B cell (primary cell): Measurements from ENCODE around the gene ARID3C. TPM values are rescaled to one million over a fixed set of nuclear protein-coding genes. Genes with fewer than 3 reads are reported as not detected.
A peak's percentile ranks its signal among the peaks of the same experiment; 100 is the strongest.

Experiments used
- ATAC-seq: fragments of 200-7000 bp; cut with Tn5 transposase; one replicate; pipeline ENCODE4 v1.10.0; 2021; ENCODE audit warnings: low read depth, mild to moderate bottlenecking, moderate number of reproducible peaks, moderate library complexity
- CTCF ChIA-PET: fragments of 350-600 bp; sonication (Branson Sonifier 250); formaldehyde crosslinking; loops from one replicate; lab custom pipeline; 2021; ENCODE audit warnings: antibody characterized with exemption, inconsistent platforms; lab: Charles Lee
- POLR2A ChIA-PET: fragments of 350-600 bp; sonication (Branson Sonifier 250); formaldehyde crosslinking; loops from one replicate; lab custom pipeline; 2021; ENCODE audit warnings: antibody characterized with exemption; lab: Charles Lee
- DNase-seq: peaks from one replicate; pipeline ENCODE4 v3.0.0; 2013
- H2AFZ ChIP-seq: 2 replicates; pipeline ENCODE4 v1.6.1; 2012; ENCODE audit warnings: mild to moderate bottlenecking, low read depth, low read length; ENCODE audit not compliant: insufficient read depth, poor library complexity, severe bottlenecking
- H3K27ac ChIP-seq, 2 donors: 1 replicate in 1 of 2; 2 replicates in 1 of 2; pipeline ENCODE4 v1.5.1; 2012 to 2013; ENCODE audit warnings: low read length in 2 of 2, mild to moderate bottlenecking in 2 of 2, moderate library complexity in 1 of 2
- H3K27me3 ChIP-seq, 4 experiments: fragments of 200-600 bp in 1 of 4; sonication (generic) in 1 of 4; replicated peaks in 1 of 4; 1 replicate in 2 of 4; 2 replicates in 2 of 4; pipeline versions ENCODE4 v1.6.1 to v1.7.0; 2013 to 2016; ENCODE audit warnings: low read length in 3 of 4, mild to moderate bottlenecking in 2 of 4, mixed read lengths in 1 of 4, moderate library complexity in 1 of 4; ENCODE audit not compliant: insufficient read depth in 4 of 4, control insufficient read depth in 3 of 4; ENCODE audit errors: control extremely low read depth in 1 of 4
- H3K36me3 ChIP-seq, 2 experiments: replicated peaks in 1 of 2; 1 replicate in 1 of 2; 2 replicates in 1 of 2; pipeline versions ENCODE4 v1.6.1 to v1.7.1; 2013; ENCODE audit warnings: low read length in 1 of 2; ENCODE audit not compliant: insufficient read depth in 2 of 2, control insufficient read depth in 1 of 2; ENCODE audit errors: control extremely low read depth in 1 of 2, extremely low read depth in 1 of 2
- H3K4me1 ChIP-seq, 2 donors: fragments of 200-600 bp in 1 of 2; sonication (generic) in 1 of 2; 1 replicate in 1 of 2; 2 replicates in 1 of 2; pipeline versions ENCODE4 v1.5.1 to v1.6.1; 2013 to 2017; ENCODE audit warnings: low read length in 2 of 2; ENCODE audit not compliant: control insufficient read depth in 2 of 2, insufficient read depth in 2 of 2
- H3K4me2 ChIP-seq: replicated peaks from 2 replicates; pipeline ENCODE3; 2012; ENCODE audit warnings: mild to moderate bottlenecking, low read depth, low read length; ENCODE audit not compliant: poor library complexity, severe bottlenecking
- H3K4me3 ChIP-seq, 5 experiments: fragments of 200-600 bp in 1 of 5; sonication (generic) in 1 of 5; 1 replicate in 3 of 5; 2 replicates in 2 of 5; pipeline versions ENCODE4 v1.5.1 to v1.7.0; 2011 to 2016; ENCODE audit warnings: low read length in 4 of 5, mild to moderate bottlenecking in 4 of 5, low read depth in 2 of 5, control low read depth in 1 of 5, moderate library complexity in 1 of 5; ENCODE audit not compliant: insufficient read depth in 1 of 5; ENCODE audit errors: control extremely low read depth in 1 of 5, extremely low read depth in 1 of 5
- H3K79me2 ChIP-seq: fragments of 200-600 bp; sonication (generic); one replicate; pipeline ENCODE4 v1.6.0; 2016; ENCODE audit warnings: low read length; ENCODE audit not compliant: control insufficient read depth, insufficient read depth
- H3K9ac ChIP-seq: fragments of 200-600 bp; sonication (generic); 2 replicates; pipeline ENCODE4 v1.6.1; 2017; ENCODE audit warnings: mild to moderate bottlenecking, low read length, moderate library complexity
- H3K9me3 ChIP-seq, 3 donors: one replicate each; pipeline versions ENCODE4 v1.6.1 to v1.7.1; 2013; ENCODE audit warnings: low read length in 2 of 3; ENCODE audit not compliant: control insufficient read depth in 2 of 3, insufficient read depth in 1 of 3; ENCODE audit errors: control extremely low read depth in 1 of 3
- H4K20me1 ChIP-seq: 2 replicates; pipeline ENCODE4 v1.6.0; 2012; ENCODE audit warnings: mild to moderate bottlenecking, low read length; ENCODE audit not compliant: insufficient read depth, control insufficient read depth, poor library complexity, severe bottlenecking
- H3K27ac Mint-ChIP-seq: one replicate; pipeline ENCODE4 v1.8.0; 2021; ENCODE audit warnings: mixed read lengths
- H3K27me3 Mint-ChIP-seq: one replicate; pipeline ENCODE4 v1.8.0; 2021; ENCODE audit warnings: mixed read lengths
- H3K4me1 Mint-ChIP-seq: one replicate; pipeline ENCODE4 v1.8.0; 2021; ENCODE audit warnings: mixed read lengths
- H3K4me3 Mint-ChIP-seq: one replicate; pipeline ENCODE4 v1.8.0; 2021; ENCODE audit warnings: mixed read lengths
- H3K9me3 Mint-ChIP-seq: one replicate; pipeline ENCODE4 v1.8.0; 2022; ENCODE audit warnings: mixed read lengths; ENCODE audit not compliant: insufficient read depth
- EZH2 ChIP-seq: IDR thresholded peaks from 2 replicates; pipeline ENCODE4 v1.6.1; 2012; ENCODE audit warnings: borderline replicate concordance, low read depth, mild to moderate bottlenecking, moderate library complexity, low read length; ENCODE audit not compliant: insufficient read depth, poor library complexity, severe bottlenecking
- WGBS: methylation state at CpG from one replicate; pipeline ENCODE4 v1.1.5; 2013; ENCODE audit warnings: missing lambda C conversion rate; ENCODE audit not compliant: insufficient coverage; 5-methylcytosine and 5-hydroxymethylcytosine counted together
- intact Hi-C: fragments of 100-400 bp; cut with micrococcal nuclease; formaldehyde crosslinking; loops from one replicate; pipeline ENCODE4 v1.10.0; 2022
- polyA plus RNA-seq: library from polyadenylated mRNA; depleted of rRNA; stranded (reverse); fragments of >200 nt; gene quantifications from 2 replicates; pipeline ENCODE4 v1.2.3, GENCODE V29; 2012
- total RNA-seq, 2 donors: library from RNA; stranded (reverse); fragments of 120-200 nt in 1 of 2; gene quantifications; 1 replicate in 1 of 2; 2 replicates in 1 of 2; pipeline versions ENCODE4 v1.2.3 to v1.2.4, GENCODE V29; 2013 to 2022
- TF ChIP-seq, protein P1 (sequence below): fragments of 200-600 bp; IDR thresholded peaks from one replicate; pipeline ENCODE4 v1.8.0; 2022; ENCODE audit warnings: antibody characterized with exemption, mild to moderate bottlenecking

ARID3C gene
- total and polyA plus RNA-seq, 2 donors (not counting 1 experiment from before 2014, with no cell fraction given) = not detected

DNA sequence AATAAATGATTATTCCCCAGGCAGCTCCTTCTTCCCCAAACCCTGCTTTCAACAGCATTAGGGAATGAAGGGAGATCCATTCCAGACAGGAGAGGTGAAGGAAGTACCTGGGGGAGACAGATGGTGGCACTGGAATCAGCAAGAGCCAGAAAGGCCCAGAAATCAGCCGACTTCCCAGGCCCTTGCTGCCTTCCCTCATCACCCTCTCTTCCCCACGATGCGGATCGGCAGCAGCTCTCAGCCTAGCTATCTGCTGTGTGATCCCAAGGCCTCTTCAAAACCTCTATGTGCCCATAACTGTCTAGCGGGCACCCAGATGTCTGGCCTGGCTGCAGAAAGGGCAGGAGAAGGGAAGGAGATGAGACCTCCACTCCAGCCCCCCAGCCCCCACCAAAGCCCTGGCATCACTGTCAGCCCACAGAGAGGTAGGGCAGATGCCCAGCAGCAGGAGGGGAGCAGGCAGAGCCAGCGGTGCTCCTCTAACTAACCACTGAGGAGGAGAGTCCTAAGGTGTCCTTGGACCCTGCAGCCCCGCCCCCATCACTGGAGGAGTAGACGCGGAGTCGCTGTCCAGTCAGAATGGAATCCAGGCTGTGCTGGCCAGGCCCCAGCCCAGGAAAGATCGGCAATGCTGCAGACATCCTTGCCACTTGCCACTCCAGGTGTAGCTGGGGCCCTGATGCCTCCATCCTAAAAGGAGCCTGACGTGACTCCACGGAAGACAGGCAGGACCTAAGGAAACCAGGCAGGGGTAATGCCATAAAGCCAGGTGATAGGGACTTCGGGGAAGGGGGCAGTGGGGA is 52.1 kb downstream of the ARID3C start:
- TF ChIP-seq, protein P1, sequence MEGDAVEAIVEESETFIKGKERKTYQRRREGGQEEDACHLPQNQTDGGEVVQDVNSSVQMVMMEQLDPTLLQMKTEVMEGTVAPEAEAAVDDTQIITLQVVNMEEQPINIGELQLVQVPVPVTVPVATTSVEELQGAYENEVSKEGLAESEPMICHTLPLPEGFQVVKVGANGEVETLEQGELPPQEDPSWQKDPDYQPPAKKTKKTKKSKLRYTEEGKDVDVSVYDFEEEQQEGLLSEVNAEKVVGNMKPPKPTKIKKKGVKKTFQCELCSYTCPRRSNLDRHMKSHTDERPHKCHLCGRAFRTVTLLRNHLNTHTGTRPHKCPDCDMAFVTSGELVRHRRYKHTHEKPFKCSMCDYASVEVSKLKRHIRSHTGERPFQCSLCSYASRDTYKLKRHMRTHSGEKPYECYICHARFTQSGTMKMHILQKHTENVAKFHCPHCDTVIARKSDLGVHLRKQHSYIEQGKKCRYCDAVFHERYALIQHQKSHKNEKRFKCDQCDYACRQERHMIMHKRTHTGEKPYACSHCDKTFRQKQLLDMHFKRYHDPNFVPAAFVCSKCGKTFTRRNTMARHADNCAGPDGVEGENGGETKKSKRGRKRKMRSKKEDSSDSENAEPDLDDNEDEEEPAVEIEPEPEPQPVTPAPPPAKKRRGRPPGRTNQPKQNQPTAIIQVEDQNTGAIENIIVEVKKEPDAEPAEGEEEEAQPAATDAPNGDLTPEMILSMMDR = no peak
- no peak for TF ChIP-seq EZH2

More for the DNA sequence above, 52.1 kb downstream of the ARID3C start:
- Histone ChIP-seq H2AFZ (no peak overlapping the region), H3K4me3 (no peak overlapping the region), H3K4me2 (no peak overlapping the region), H3K79me2 (no peaks in the 10 kb centered on the region), H3K9me3 (peaks cover 0 to 12% (median 0%) of the 10 kb centered on the region in 3 donors), H3K4me1 (peaks cover 7 to 15% of the 10 kb centered on the region in 2 donors), H3K27ac (no peak overlapping the region), H3K27me3 (peaks cover 0 to 70% (median 28%) of the 10 kb centered on the region in 4 experiments), H3K36me3 (no peaks in the 10 kb centered on the region), H4K20me1 (no peaks in the 10 kb centered on the region), H3K9ac (no peak overlapping the region)
- H3K27me3 Mint-ChIP-seq = peaks cover 71% of the 10 kb centered on the region
- POLR2A ChIA-PET = no interaction called here
- DNase-seq = no peak
- CTCF ChIA-PET = no interaction called here
- H3K9me3 Mint-ChIP-seq = no peaks in the 10 kb centered on the region
- intact Hi-C loops = no loop called here
- H3K27ac Mint-ChIP-seq = no peak overlapping the region
- H3K4me1 Mint-ChIP-seq = peaks cover 12% of the 10 kb centered on the region
- 79% methylated on average over 12 of the region's 14 CpGs for WGBS
- no peak for ATAC-seq
- H3K4me3 Mint-ChIP-seq = peak overlapping the region; percentile 49
